Colonic mucosa (tissue), 4 donors: Measurements from ENCODE around the gene CST5. TPM values are rescaled to one million over a fixed set of nuclear protein-coding genes. Genes with fewer than 3 reads are reported as not detected.

Experiments used
- DNase-seq: peaks from one replicate; pipeline ENCODE4 v3.0.0-alpha.2; 2020
- H3K27ac ChIP-seq: fragments of 200-600 bp; one replicate; pipeline ENCODE4 v1.8.0; 2021
- H3K27me3 ChIP-seq: fragments of 200-600 bp; one replicate; pipeline ENCODE4 v1.8.0; 2021
- H3K36me3 ChIP-seq: fragments of 200-600 bp; one replicate; pipeline ENCODE4 v1.8.0; 2021
- H3K4me1 ChIP-seq: fragments of 200-600 bp; one replicate; pipeline ENCODE4 v1.8.0; 2021; ENCODE audit warnings: mild to moderate bottlenecking
- H3K4me3 ChIP-seq: fragments of 200-600 bp; one replicate; pipeline ENCODE4 v1.8.0; 2021
- H3K9ac ChIP-seq, 2 donors: one replicate each; pipeline ENCODE4 v1.7.0; 2013; ENCODE audit warnings: control low read depth in 2 of 2, low read depth in 2 of 2, low read length in 2 of 2
- H3K9me3 ChIP-seq: fragments of 200-600 bp; one replicate; pipeline ENCODE4 v1.8.0; 2021
- intact Hi-C: fragments of 100-400 bp; cut with DNase I; formaldehyde crosslinking; loops from one replicate; pipeline ENCODE4 v1.14.1; 2022
- total RNA-seq, 2 donors: library from RNA; stranded (reverse); fragmentation: NEBNext Ultra II Directional in 1 of 2; extraction: Animal tissue kit (Norgen Biotek cat#: 25700) in 1 of 2; gene quantifications; one replicate each; pipeline ENCODE4 v1.2.1, GENCODE V29; 2021
- TF ChIP-seq, protein P1 (sequence below): fragments of 200-600 bp; IDR thresholded peaks from one replicate; pipeline ENCODE4 v1.8.0; 2022; ENCODE audit warnings: antibody characterized with exemption, mild to moderate bottlenecking
- donor health status: healthy.
- donor health status: DM: no; HTN: no; CAD: no.
- donor health status: DM: no; HTN: no; CAD: no.

The CST5 gene
- total RNA-seq, 2 donors from 2014 or later = not detected

DNA sequence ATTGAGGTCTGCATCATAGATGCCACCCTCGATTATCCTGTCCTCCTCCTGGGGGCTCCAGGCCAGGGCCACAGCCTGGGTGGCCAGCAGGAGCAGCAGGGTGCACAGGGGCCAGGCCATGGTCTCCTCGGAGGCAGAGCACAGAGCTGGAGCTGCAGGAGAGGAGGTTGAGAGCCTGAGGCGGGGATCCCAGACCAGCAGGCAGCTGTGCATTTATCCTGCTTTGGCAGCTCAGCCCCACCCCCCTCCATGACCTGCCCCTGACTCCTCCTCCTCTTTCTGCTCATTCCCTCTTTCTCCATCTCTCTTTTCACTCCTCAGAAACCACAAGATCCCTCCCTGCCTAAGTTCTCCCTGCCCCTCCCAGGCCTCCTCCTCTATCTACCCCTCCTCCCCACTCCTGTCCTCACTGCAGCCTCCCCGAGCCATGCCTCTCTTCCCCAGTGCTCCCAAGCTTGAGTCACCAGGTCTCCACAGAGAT is 53.0 kb downstream of the CST5 start, which contains the start of gene CST2:
Gene CST2, minus strand, starts transcription at position 189 of the 481 bp plus-strand sequence. Its CDS starts 69 bp downstream, at position 120.
- no peak for DNase-seq

More for the DNA sequence above, 53.0 kb downstream of the CST5 start, which contains the start of gene CST2:
- Histone ChIP-seq H3K9ac (no peak within 1 kb of the TSS), H3K4me1 (no peaks in the 10 kb centered on the region), H3K36me3 (no peaks in the 10 kb centered on the region), H3K27ac (no peak within 1 kb of the TSS), H3K27me3 (no peaks in the 10 kb centered on the region), H3K4me3 (no peak within 1 kb of the TSS), H3K9me3 (no peaks in the 10 kb centered on the region)
- intact Hi-C loops = no loop called here
- TF ChIP-seq, protein P1, sequence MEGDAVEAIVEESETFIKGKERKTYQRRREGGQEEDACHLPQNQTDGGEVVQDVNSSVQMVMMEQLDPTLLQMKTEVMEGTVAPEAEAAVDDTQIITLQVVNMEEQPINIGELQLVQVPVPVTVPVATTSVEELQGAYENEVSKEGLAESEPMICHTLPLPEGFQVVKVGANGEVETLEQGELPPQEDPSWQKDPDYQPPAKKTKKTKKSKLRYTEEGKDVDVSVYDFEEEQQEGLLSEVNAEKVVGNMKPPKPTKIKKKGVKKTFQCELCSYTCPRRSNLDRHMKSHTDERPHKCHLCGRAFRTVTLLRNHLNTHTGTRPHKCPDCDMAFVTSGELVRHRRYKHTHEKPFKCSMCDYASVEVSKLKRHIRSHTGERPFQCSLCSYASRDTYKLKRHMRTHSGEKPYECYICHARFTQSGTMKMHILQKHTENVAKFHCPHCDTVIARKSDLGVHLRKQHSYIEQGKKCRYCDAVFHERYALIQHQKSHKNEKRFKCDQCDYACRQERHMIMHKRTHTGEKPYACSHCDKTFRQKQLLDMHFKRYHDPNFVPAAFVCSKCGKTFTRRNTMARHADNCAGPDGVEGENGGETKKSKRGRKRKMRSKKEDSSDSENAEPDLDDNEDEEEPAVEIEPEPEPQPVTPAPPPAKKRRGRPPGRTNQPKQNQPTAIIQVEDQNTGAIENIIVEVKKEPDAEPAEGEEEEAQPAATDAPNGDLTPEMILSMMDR = no peak

Other genes with a start within 250 kb of the CST5 start
- 100 to 1,000 TPM; 606 to 666 TPM for gene CST3, start 241.8 kb downstream of the CST5 start, total RNA-seq
- gene CST4, start 190.7 kb downstream of the CST5 start, total RNA-seq = not detected
- gene CST1, start 128.8 kb downstream of the CST5 start, total RNA-seq = not detected
- gene CST2, start 53.0 kb downstream of the CST5 start, total RNA-seq = not detected
- under 1 TPM in 1 of 2 donors, not detected in 1; 0.27 TPM for gene GGTLC1, start 109.0 kb upstream of the CST5 start, total RNA-seq